GM23338 (cell line): Measurements from ENCODE around the gene NAALADL2. TPM values are rescaled to one million over a fixed set of nuclear protein-coding genes. Genes with fewer than 3 reads are reported as not detected.

Experiments used
- ATAC-seq: fragments of 200-7000 bp; cut with Tn5 transposase; 3 replicates; pipeline ENCODE4 v1.9.1; 2020
- DNase-seq: peaks from one replicate; pipeline ENCODE4 v3.0.0-alpha.2; 2015; ENCODE audit warnings: low spot score
- H2AFZ ChIP-seq: fragments of 200-600 bp; sonication (generic); 2 replicates; pipeline ENCODE4 v1.8.0; 2016; ENCODE audit warnings: antibody characterized with exemption, mild to moderate bottlenecking, moderate library complexity
- H3F3A ChIP-seq: fragments of 200-600 bp; sonication (generic); replicated peaks from 2 replicates; pipeline ENCODE4 v1.8.0; 2017; ENCODE audit warnings: antibody characterized with exemption, mixed run types, low read depth
- H3K27ac ChIP-seq: fragments of 200-600 bp; sonication (generic); 2 replicates; pipeline ENCODE4 v1.6.1; 2016; ENCODE audit warnings: low read depth
- H3K27me3 ChIP-seq: fragments of 200-600 bp; sonication (generic); 2 replicates; pipeline ENCODE4 v1.8.0; 2016; ENCODE audit warnings: mild to moderate bottlenecking, mixed run types, moderate library complexity; ENCODE audit not compliant: insufficient read depth
- H3K36me3 ChIP-seq: fragments of 200-600 bp; sonication (generic); 2 replicates; pipeline ENCODE4 v1.8.0; 2016; ENCODE audit warnings: mild to moderate bottlenecking; ENCODE audit not compliant: insufficient read depth
- H3K4me1 ChIP-seq: fragments of 200-600 bp; sonication (generic); 2 replicates; pipeline ENCODE4 v1.8.0; 2016; ENCODE audit warnings: mild to moderate bottlenecking, moderate library complexity; ENCODE audit not compliant: insufficient read depth
- H3K4me2 ChIP-seq: fragments of 200-600 bp; sonication (generic); 2 replicates; pipeline ENCODE4 v1.7.1; 2017; ENCODE audit warnings: mixed run types
- H3K4me3 ChIP-seq: fragments of 200-600 bp; sonication (generic); 2 replicates; pipeline ENCODE4 v1.6.1; 2016; ENCODE audit warnings: mixed run types
- H3K79me2 ChIP-seq: fragments of 200-600 bp; sonication (generic); replicated peaks from 2 replicates; pipeline ENCODE4 v1.8.0; 2017; ENCODE audit warnings: mild to moderate bottlenecking; ENCODE audit not compliant: insufficient read depth
- H3K9me2 ChIP-seq: fragments of 200-600 bp; sonication (generic); 2 replicates; pipeline ENCODE4 v1.8.0; 2017; ENCODE audit not compliant: insufficient read depth
- H4K20me1 ChIP-seq: fragments of 200-600 bp; sonication (generic); replicated peaks from 2 replicates; pipeline ENCODE4 v1.8.0; 2017; ENCODE audit warnings: mild to moderate bottlenecking; ENCODE audit not compliant: insufficient read depth
- H3K27ac Mint-ChIP-seq: 2 replicates; pipeline ENCODE4 v1.8.0; 2020; ENCODE audit warnings: inconsistent platforms, mild to moderate bottlenecking, moderate library complexity, mixed read lengths
- H3K27me3 Mint-ChIP-seq: 3 replicates; pipeline ENCODE4 v1.8.0; 2022; ENCODE audit warnings: low read depth, mild to moderate bottlenecking, moderate library complexity, mixed read lengths, inconsistent platforms; ENCODE audit not compliant: insufficient read depth, poor library complexity
- H3K36me3 Mint-ChIP-seq: 3 replicates; pipeline ENCODE4 v1.8.0; 2021; ENCODE audit warnings: low read depth, mild to moderate bottlenecking, inconsistent platforms, moderate library complexity, mixed read lengths
- H3K4me1 Mint-ChIP-seq: 3 replicates; pipeline ENCODE4 v1.8.0; 2020; ENCODE audit warnings: mild to moderate bottlenecking, inconsistent platforms, mixed read lengths
- H3K4me3 Mint-ChIP-seq: 3 replicates; pipeline ENCODE4 v1.8.0; 2021; ENCODE audit warnings: moderate library complexity, mild to moderate bottlenecking, inconsistent platforms, mixed read lengths
- H3K9me3 Mint-ChIP-seq: 3 replicates; pipeline ENCODE4 v1.8.0; 2020; ENCODE audit warnings: moderate library complexity, mild to moderate bottlenecking, inconsistent platforms, mixed read lengths
- CREB1 ChIP-seq: fragments of 250-450 bp; sonication (Bioruptor Pico); IDR thresholded peaks from 2 replicates; pipeline ENCODE4 v1.5.0; 2020; ENCODE audit warnings: low read depth, mild to moderate bottlenecking, moderate library complexity
- ETS1 ChIP-seq: IDR thresholded peaks from 2 replicates; pipeline ENCODE4 v1.6.1; 2016; ENCODE audit warnings: antibody characterized with exemption
- EZH2 ChIP-seq: fragments of 200-600 bp; sonication (generic); IDR thresholded peaks from one replicate; pipeline ENCODE4 v1.8.0; 2017; ENCODE audit warnings: antibody characterized with exemption, mild to moderate bottlenecking, low read depth; ENCODE audit not compliant: unreplicated experiment
- EZH2phosphoT487 ChIP-seq: fragments of 200-600 bp; sonication (generic); IDR thresholded peaks from one replicate; pipeline ENCODE4 v1.8.1; 2018; ENCODE audit warnings: antibody characterized with exemption; ENCODE audit not compliant: unreplicated experiment
- JUNB ChIP-seq: IDR thresholded peaks from one replicate; pipeline ENCODE4 v1.6.1; 2016; ENCODE audit warnings: antibody characterized with exemption; ENCODE audit not compliant: unreplicated experiment
- NANOG ChIP-seq: IDR thresholded peaks from 2 replicates; pipeline ENCODE4 v1.6.1; 2016; ENCODE audit warnings: antibody characterized with exemption, borderline replicate concordance
- POLR2AphosphoS5 ChIP-seq: IDR thresholded peaks from 2 replicates; pipeline ENCODE4 v1.6.1; 2016; ENCODE audit warnings: antibody characterized with exemption, low read depth
- REST ChIP-seq: IDR thresholded peaks from one replicate; pipeline ENCODE4 v1.6.1; 2018; ENCODE audit warnings: antibody characterized with exemption; ENCODE audit not compliant: unreplicated experiment
- STAT1 ChIP-seq: IDR thresholded peaks from one replicate; pipeline ENCODE4 v1.6.1; 2016; ENCODE audit warnings: antibody characterized with exemption; ENCODE audit not compliant: unreplicated experiment
- ZNF114 ChIP-seq: fragments of 250-450 bp; sonication (Bioruptor Pico); IDR thresholded peaks from 2 replicates; pipeline ENCODE4 v1.5.0; 2020; ENCODE audit warnings: mild to moderate bottlenecking, moderate library complexity
- ZNF331 ChIP-seq: fragments of 250-450 bp; sonication (Bioruptor Pico); IDR thresholded peaks from 2 replicates; pipeline ENCODE4 v1.5.0; 2020; ENCODE audit warnings: low read depth, mild to moderate bottlenecking, moderate library complexity
- ZNF462 ChIP-seq: fragments of 250-450 bp; sonication (Bioruptor Pico); IDR thresholded peaks from 2 replicates; pipeline ENCODE4 v1.5.0; 2020; ENCODE audit warnings: mild to moderate bottlenecking, moderate library complexity
- polyA plus RNA-seq: library from polyadenylated mRNA; unstranded; fragments of >200 nt; fragmentation: Nextera tagmentation; extraction: Ambion mirVana; gene quantifications from 2 replicates; pipeline ENCODE4 v1.2.1, GENCODE V29; 2016
- total RNA-seq: library from RNA; depleted of rRNA; stranded (reverse); fragments of >200 nt; shearing (Covaris generic); gene quantifications from 2 replicates; pipeline ENCODE4 v1.2.3, GENCODE V29; 2014

NAALADL2 gene
- total and polyA plus RNA-seq, 2 experiments from 2014 or later: 1.6 to 2.6 TPM

- peak; percentile 9 for DNase-seq
- Histone ChIP-seq H3K9me2 (no peaks in the 10 kb centered on the region), H4K20me1 (no peaks in the 10 kb centered on the region), H3K4me2 (no peak overlapping the region), H3K4me3 (no peak overlapping the region), H3K79me2 (no peaks in the 10 kb centered on the region), H2AFZ (0 out of 2 replicates have a peak overlapping the region, but pooled peaks have one; percentile 28), H3K27ac (no peak overlapping the region), H3K36me3 (no peaks in the 10 kb centered on the region), H3K4me1 (no peaks in the 10 kb centered on the region), H3F3A (no peaks in the 10 kb centered on the region), H3K27me3 (no peaks in the 10 kb centered on the region)
- ATAC-seq: no peak
- Mint-ChIP-seq H3K36me3 (no peaks in the 10 kb centered on the region), H3K4me3 (no peak overlapping the region), H3K27ac (no peak overlapping the region), H3K27me3 (no peaks in the 10 kb centered on the region), H3K4me1 (no peaks in the 10 kb centered on the region; the same call in 2 of the 3 replicates), H3K9me3 (no peaks in the 10 kb centered on the region)
- TF ChIP-seq EZH2phosphoT487 (no peak), ETS1 (no peak), CREB1 (CRISPR knock-in tag) (no peak)
Measured at GRCh38 chr3:175270198-175270837, 411.2 kb downstream of the NAALADL2 start.

GRCh38 chr3:175270866-175271265 is 411.7 kb downstream of the NAALADL2 start:
- Histone ChIP-seq H3K27ac (no peak overlapping the region), H3K27me3 (no peaks in the 10 kb centered on the region), H3K4me3 (no peak overlapping the region), H4K20me1 (no peaks in the 10 kb centered on the region), H2AFZ (no peak overlapping the region), H3K36me3 (no peaks in the 10 kb centered on the region), H3K4me2 (no peak overlapping the region), H3F3A (no peaks in the 10 kb centered on the region), H3K4me1 (no peaks in the 10 kb centered on the region), H3K9me2 (no peaks in the 10 kb centered on the region), H3K79me2 (no peaks in the 10 kb centered on the region)
- ATAC-seq (no peak), DNase-seq (no peak)
- Mint-ChIP-seq H3K36me3 (no peaks in the 10 kb centered on the region), H3K4me1 (no peaks in the 10 kb centered on the region; the same call in 2 of the 3 replicates), H3K27ac (no peak overlapping the region), H3K4me3 (no peak overlapping the region), H3K9me3 (no peaks in the 10 kb centered on the region), H3K27me3 (no peaks in the 10 kb centered on the region)
- no peak for TF ChIP-seq STAT1
- TF ChIP-seq EZH2: no peak
- TF ChIP-seq REST: no peak
- no peak for TF ChIP-seq EZH2phosphoT487
- TF ChIP-seq NANOG: no peak
- no peak for TF ChIP-seq ZNF114 (CRISPR knock-in tag)
- TF ChIP-seq ZNF462: no peak
- no peak for TF ChIP-seq POLR2AphosphoS5
- no peak for TF ChIP-seq JUNB
- TF ChIP-seq ZNF331 (CRISPR knock-in tag): no peak
